Subcutaneous abdominal adipose tissue (tissue), 5 donors: ENCODE results near the gene DHX58.

Experiments used
- H3K27ac ChIP-seq: one replicate; pipeline ENCODE4 v1.7.0; 2013; ENCODE audit warnings: low read depth, mild to moderate bottlenecking, inconsistent platforms, low read length, moderate library complexity
- H3K27me3 ChIP-seq, 5 donors: one replicate each; pipeline ENCODE4 v1.7.0; 2013; ENCODE audit warnings: low read length in 5 of 5, inconsistent platforms in 1 of 5; ENCODE audit not compliant: control insufficient read depth in 5 of 5, insufficient read depth in 4 of 5
- H3K36me3 ChIP-seq, 5 donors: one replicate each; pipeline ENCODE4 v1.7.0; 2013; ENCODE audit warnings: low read length in 5 of 5; ENCODE audit not compliant: control insufficient read depth in 5 of 5, insufficient read depth in 5 of 5
- H3K4me1 ChIP-seq, 5 donors: one replicate each; pipeline ENCODE4 v1.7.0; 2013; ENCODE audit warnings: low read length in 5 of 5, mild to moderate bottlenecking in 3 of 5, moderate library complexity in 1 of 5; ENCODE audit not compliant: control insufficient read depth in 5 of 5, insufficient read depth in 5 of 5
- H3K4me3 ChIP-seq, 5 donors: one replicate each; pipeline ENCODE4 v1.7.0; 2013; ENCODE audit warnings: low read length in 5 of 5, low read depth in 1 of 5
- H3K9ac ChIP-seq, 5 donors: one replicate each; pipeline ENCODE4 v1.7.0; 2013; ENCODE audit warnings: low read length in 5 of 5, mild to moderate bottlenecking in 4 of 5, moderate library complexity in 3 of 5
- H3K9me3 ChIP-seq, 5 donors: one replicate each; pipeline ENCODE4 v1.7.0; 2013; ENCODE audit warnings: low read length in 5 of 5; ENCODE audit not compliant: control insufficient read depth in 5 of 5
- donor health status: healthy.
- donor health status: healthy.
- donor health status: healthy.
- donor health status: healthy.
- donor health status: healthy.

Gene DHX58

GRCh38 chr17:42098730-42099399, 13.6 kb downstream of the DHX58 start:
- no peaks in the 10 kb centered on the region for H3K9me3 ChIP-seq
- no peak overlapping the region for H3K9ac ChIP-seq
- no peak overlapping the region for H3K4me3 ChIP-seq
- H3K36me3 ChIP-seq = peaks cover 0 to 10% (median 7%) of the 10 kb centered on the region in 5 donors
- H3K27ac ChIP-seq = no peak overlapping the region
- H3K27me3 ChIP-seq = peaks cover 20 to 35% (median 25%) of the 10 kb centered on the region in 5 donors
- H3K4me1 ChIP-seq = peaks cover 0 to 14% (median 7%) of the 10 kb centered on the region in 5 donors

- H3K27ac ChIP-seq = no peak within 1 kb of the TSS
- H3K9me3 ChIP-seq = no peaks in the 10 kb centered on the region
- no peak within 1 kb of the TSS for H3K9ac ChIP-seq
- peaks cover 0 to 14% (median 7%) of the 10 kb centered on the region in 5 donors for H3K4me1 ChIP-seq
- H3K27me3 ChIP-seq = peaks cover 20 to 35% (median 25%) of the 10 kb centered on the region in 5 donors
- no peak within 1 kb of the TSS for H3K4me3 ChIP-seq
- peaks cover 0 to 1% (median under 1%) of the 10 kb centered on the region in 5 donors for H3K36me3 ChIP-seq
Measured at GRCh38 chr17:42097691-42098631, 14.6 kb downstream of the DHX58 start, which contains the start of gene ZNF385C. Gene ZNF385C (minus strand): TSS chr17:42098473. CDS start chr17:42063056, 35,417 bp downstream.

- Histone ChIP-seq H3K9me3 (no peaks in the 10 kb centered on the region), H3K4me3 (no peak overlapping the region), H3K9ac (no peak overlapping the region), H3K27me3 (peaks cover 20 to 37% (median 25%) of the 10 kb centered on the region in 5 donors), H3K4me1 (peaks cover 0 to 6% (median 4%) of the 10 kb centered on the region in 5 donors), H3K36me3 (no peaks in the 10 kb centered on the region), H3K27ac (no peak overlapping the region)
Measured at GRCh38 chr17:42096360-42097111, 16.0 kb downstream of the DHX58 start.

- Histone ChIP-seq H3K27ac (no peak overlapping the region), H3K27me3 (peaks cover 23 to 37% (median 29%) of the 10 kb centered on the region in 5 donors), H3K4me3 (no peak overlapping the region), H3K36me3 (no peaks in the 10 kb centered on the region), H3K4me1 (peaks cover 0 to 5% (median 3%) of the 10 kb centered on the region in 5 donors), H3K9ac (no peak overlapping the region), H3K9me3 (no peaks in the 10 kb centered on the region)
Measured at GRCh38 chr17:42094375-42095069, 18.0 kb downstream of the DHX58 start.

GRCh38 chr17:42092939-42093338, 19.6 kb downstream of the DHX58 start:
- Histone ChIP-seq H3K4me1 (peaks cover 0 to 2% (median under 1%) of the 10 kb centered on the region in 5 donors), H3K4me3 (no peak overlapping the region), H3K9me3 (no peaks in the 10 kb centered on the region), H3K36me3 (no peaks in the 10 kb centered on the region), H3K27me3 (peaks cover 27 to 43% (median 37%) of the 10 kb centered on the region in 5 donors), H3K27ac (no peak overlapping the region), H3K9ac (no peak overlapping the region)

GRCh38 chr17:42090964-42091790, 21.3 kb downstream of the DHX58 start:
- Histone ChIP-seq H3K9ac (no peak overlapping the region), H3K27me3 (peaks cover 11 to 31% (median 23%) of the 10 kb centered on the region in 5 donors), H3K4me3 (no peak overlapping the region), H3K4me1 (no peaks in the 10 kb centered on the region), H3K27ac (no peak overlapping the region), H3K36me3 (no peaks in the 10 kb centered on the region), H3K9me3 (no peaks in the 10 kb centered on the region)

- no peaks in the 10 kb centered on the region for H3K9me3 ChIP-seq
- peaks cover 8 to 19% (median 11%) of the 10 kb centered on the region in 5 donors for H3K27me3 ChIP-seq
- H3K4me3 ChIP-seq = no peak overlapping the region
- no peak overlapping the region for H3K27ac ChIP-seq
- no peaks in the 10 kb centered on the region for H3K4me1 ChIP-seq
- H3K36me3 ChIP-seq = no peaks in the 10 kb centered on the region
- H3K9ac ChIP-seq = no peak overlapping the region
Measured at GRCh38 chr17:42088736-42089135, 23.8 kb downstream of the DHX58 start.

GRCh38 chr17:42087736-42088705, 24.5 kb downstream of the DHX58 start:
- H3K9ac ChIP-seq = no peak overlapping the region
- no peaks in the 10 kb centered on the region for H3K9me3 ChIP-seq
- H3K27me3 ChIP-seq = peaks cover 8 to 19% (median 11%) of the 10 kb centered on the region in 5 donors
- H3K27ac ChIP-seq = no peak overlapping the region
- H3K4me1 ChIP-seq = no peaks in the 10 kb centered on the region
- H3K4me3 ChIP-seq = no peak overlapping the region
- H3K36me3 ChIP-seq = no peaks in the 10 kb centered on the region
